ENCODE results near the gene SDK1.
A peak's percentile ranks its signal among the peaks of the same experiment; 100 is the strongest.

SDK1 gene

GRCh38 chr7:4102231-4102841 is 801.3 kb downstream of the SDK1 start:
- no peak for DNase-seq (ENCODE audit: low spot score)

GRCh38 chr7:4103352-4104091 is 802.5 kb downstream of the SDK1 start:
- DNase-seq (ENCODE audit: low spot score), result peak; percentile 5

GRCh38 chr7:4107839-4108238 is 806.8 kb downstream of the SDK1 start:
- DNase-seq (ENCODE audit: low spot score), result no peak

- no peak for DNase-seq (ENCODE audit: low spot score)
Measured at GRCh38 chr7:4108951-4109350, 807.9 kb downstream of the SDK1 start.

GRCh38 chr7:4109481-4110110 is 808.5 kb downstream of the SDK1 start:
- no peak for DNase-seq (ENCODE audit: low spot score)

- DNase-seq (ENCODE audit: low spot score), result no peak
Measured at GRCh38 chr7:4110438-4110837, 809.4 kb downstream of the SDK1 start.

- no peak for DNase-seq (ENCODE audit: low spot score)
Measured at GRCh38 chr7:4111166-4111565, 810.1 kb downstream of the SDK1 start.

- DNase-seq (ENCODE audit: low spot score), result no peak
Measured at GRCh38 chr7:4113271-4113670, 812.2 kb downstream of the SDK1 start.

GRCh38 chr7:4113976-4114375 is 812.9 kb downstream of the SDK1 start:
- DNase-seq (ENCODE audit: low spot score), result no peak

- no peak for DNase-seq (ENCODE audit: low spot score)
Measured at GRCh38 chr7:4115442-4115841, 814.4 kb downstream of the SDK1 start.

GRCh38 chr7:4115941-4116610 is 815.0 kb downstream of the SDK1 start:
- DNase-seq (ENCODE audit: low spot score), result no peak

GRCh38 chr7:4119848-4120247 is 818.8 kb downstream of the SDK1 start:
- DNase-seq (ENCODE audit: low spot score), result no peak

- DNase-seq (ENCODE audit: low spot score), result no peak
Measured at GRCh38 chr7:4123346-4123745, 822.3 kb downstream of the SDK1 start.

GRCh38 chr7:4123823-4124222 is 822.8 kb downstream of the SDK1 start:
- DNase-seq (ENCODE audit: low spot score), result no peak

- DNase-seq (ENCODE audit: low spot score), result no peak
Measured at GRCh38 chr7:4124556-4125477, 823.8 kb downstream of the SDK1 start.

- DNase-seq (ENCODE audit: low spot score), result no peak
Measured at GRCh38 chr7:4127909-4128560, 827.0 kb downstream of the SDK1 start.

- DNase-seq (ENCODE audit: low spot score), result no peak
Measured at GRCh38 chr7:4129481-4130122, 828.5 kb downstream of the SDK1 start.

- no peak for DNase-seq (ENCODE audit: low spot score)
Measured at GRCh38 chr7:4131063-4131462, 830.0 kb downstream of the SDK1 start.

- no peak for DNase-seq (ENCODE audit: low spot score)
Measured at GRCh38 chr7:4132221-4132620, 831.2 kb downstream of the SDK1 start.

GRCh38 chr7:4133491-4134044 is 832.5 kb downstream of the SDK1 start:
- DNase-seq (ENCODE audit: low spot score), result no peak
